GM12878 (cell line): ENCODE data around the gene MICAL3. TPM values are rescaled to one million over a fixed set of nuclear protein-coding genes. Genes with fewer than 3 reads are reported as not detected.

Experiments used
- ATAC-seq: fragments of 200-7000 bp; cut with Tn5 transposase; 3 replicates; pipeline ENCODE4 v1.9.1; 2020; ENCODE audit warnings: mild to moderate bottlenecking, moderate library complexity
- BruUV-seq: library from RNA; stranded (reverse); fragments of 400-500 nt; replicated peaks from 2 replicates; lab custom pipeline; 2021; lab: Mats Ljungman, UMichigan
- CTCF ChIA-PET: fragments of 300-600 bp; sonication (Branson Sonifier 250); formaldehyde crosslinking; extraction: SDS; loops from one replicate; lab custom pipeline; 2021; ENCODE audit warnings: inconsistent platforms; lab: Yijun Ruan, JAX
- POLR2A ChIA-PET: fragments of 350-600 bp; formaldehyde crosslinking; extraction: SDS; loops from one replicate; lab custom pipeline; 2021; ENCODE audit warnings: inconsistent platforms; lab: Charles Lee
- RAD21 ChIA-PET: fragments of 300-600 bp; sonication (Branson Sonifier 250); formaldehyde crosslinking; loops from one replicate; lab custom pipeline; 2023; ENCODE audit warnings: antibody characterized with exemption; ENCODE audit not compliant: unreplicated experiment; lab: Charles Lee
- SMC1A ChIA-PET: fragments of 300-600 bp; sonication (Branson Sonifier 250); formaldehyde crosslinking; loops from one replicate; lab custom pipeline; 2023; ENCODE audit not compliant: unreplicated experiment, uncharacterized antibody; lab: Charles Lee
- DNase-seq: peaks from one replicate; pipeline ENCODE4 v3.0.0-alpha.2; 2011; ENCODE audit warnings: low read depth, low spot score
- FAIRE-seq: peaks from 3 replicates; lab custom pipeline; 2011; peaks lifted over from hg19 to GRCh38; lab: Jason Lieb, UNC
- H2AFZ ChIP-seq: 2 replicates; pipeline ENCODE4 v1.6.0; 2011; ENCODE audit warnings: low read depth, low read length, control low read depth; ENCODE audit not compliant: control insufficient read depth
- H3K27ac ChIP-seq: 2 replicates; pipeline ENCODE4 v1.5.1; 2011; ENCODE audit warnings: control low read depth; ENCODE audit not compliant: control insufficient read depth, insufficient read depth
- H3K27me3 ChIP-seq, 2 experiments: replicated peaks in 1 of 2; 2 replicates each; pipeline versions ENCODE4 v1.6.0 to v1.6.1; 2011; ENCODE audit warnings: low read length in 1 of 2; ENCODE audit not compliant: control insufficient read depth in 2 of 2, insufficient read depth in 2 of 2
- H3K36me3 ChIP-seq, 2 experiments: 2 replicates each; pipeline ENCODE4 v1.5.1; 2011; ENCODE audit warnings: low read length in 1 of 2; ENCODE audit not compliant: control insufficient read depth in 2 of 2, insufficient read depth in 2 of 2
- H3K4me1 ChIP-seq: 2 replicates; pipeline ENCODE4 v1.6.1; 2011; ENCODE audit warnings: mild to moderate bottlenecking, low read length, moderate library complexity, mixed read lengths; ENCODE audit not compliant: control insufficient read depth, insufficient read depth
- H3K4me2 ChIP-seq: 2 replicates; pipeline ENCODE4 v1.6.0; 2011; ENCODE audit warnings: control low read depth; ENCODE audit not compliant: control insufficient read depth, insufficient read depth
- H3K4me3 ChIP-seq: fragments of 200-600 bp; sonication (generic); 2 replicates; pipeline ENCODE4 v1.5.1; 2016
- H3K79me2 ChIP-seq: 2 replicates; pipeline ENCODE4 v1.6.0; 2011; ENCODE audit warnings: low read length; ENCODE audit not compliant: control insufficient read depth, insufficient read depth
- H3K9ac ChIP-seq: 2 replicates; pipeline ENCODE4 v1.8.0; 2011; ENCODE audit warnings: low read length, control low read depth, mixed read lengths; ENCODE audit not compliant: control insufficient read depth, insufficient read depth
- H3K9me3 ChIP-seq: replicated peaks from 3 replicates; pipeline ENCODE4 v1.5.1; 2011; ENCODE audit warnings: mild to moderate bottlenecking, low read length; ENCODE audit not compliant: control insufficient read depth, insufficient read depth
- H4K20me1 ChIP-seq: 2 replicates; pipeline ENCODE4 v1.6.0; 2011; ENCODE audit not compliant: control insufficient read depth, insufficient read depth
- CHD1 ChIP-seq: IDR thresholded peaks from 2 replicates; pipeline ENCODE4 v1.6.1; 2012; ENCODE audit warnings: low read depth, low read length, improper control_type of control experiment
- HDAC6 ChIP-seq: fragments of 200-600 bp; sonication (generic); IDR thresholded peaks from one replicate; pipeline ENCODE4 v1.8.0; 2017; ENCODE audit warnings: antibody characterized with exemption; ENCODE audit not compliant: unreplicated experiment
- IRF3 ChIP-seq: fragments of 450-650 bp; IDR thresholded peaks from 2 replicates; pipeline ENCODE4 v1.6.1; 2014; ENCODE audit warnings: mild to moderate bottlenecking
- NBN ChIP-seq: fragments of 450-650 bp; IDR thresholded peaks from 2 replicates; pipeline ENCODE4 v1.6.1; 2016
- PRDM15 ChIP-seq: fragments of 450-650 bp; formaldehyde crosslinking; IDR thresholded peaks from 2 replicates; pipeline ENCODE4 v1.4.0; 2020; ENCODE audit warnings: mild to moderate bottlenecking, moderate library complexity
- REST ChIP-seq: IDR thresholded peaks from 2 replicates; pipeline ENCODE4 v1.6.1; 2012; ENCODE audit warnings: mild to moderate bottlenecking, low read depth, low read length
- RUNX3 ChIP-seq: IDR thresholded peaks from 2 replicates; pipeline ENCODE4 v1.6.1; 2012; ENCODE audit warnings: low read length, inconsistent platforms
- SIN3A ChIP-seq: IDR thresholded peaks from 2 replicates; pipeline ENCODE4 v1.6.1; 2012; ENCODE audit warnings: low read depth, low read length, improper control_type of control experiment
- SKIL ChIP-seq: fragments of 450-650 bp; IDR thresholded peaks from 2 replicates; pipeline ENCODE4 v1.6.1; 2017; ENCODE audit warnings: mild to moderate bottlenecking, low read depth, inconsistent platforms; ENCODE audit not compliant: poor library complexity, severe bottlenecking
- SMAD5 ChIP-seq: IDR thresholded peaks from 2 replicates; pipeline ENCODE4 v1.6.1; 2016; ENCODE audit warnings: antibody characterized with exemption, low read depth
- SRF ChIP-seq, 2 experiments: IDR thresholded peaks; 2 replicates each; pipeline ENCODE4 v1.6.1; 2011; ENCODE audit warnings: low read depth in 2 of 2, low read length in 2 of 2, mild to moderate bottlenecking in 1 of 2, moderate library complexity in 1 of 2
- TCF7 ChIP-seq: IDR thresholded peaks from 2 replicates; pipeline ENCODE4 v1.6.1; 2014; ENCODE audit warnings: antibody characterized with exemption, borderline replicate concordance
- YY1 ChIP-seq: IDR thresholded peaks from 2 replicates; pipeline ENCODE4 v1.6.1; 2011; ENCODE audit warnings: low read depth, mild to moderate bottlenecking, low read length
- WGBS: methylation state at CpG from one replicate; pipeline ENCODE4 v1.1.6; 2016; ENCODE audit warnings: low lambda C conversion rate; ENCODE audit not compliant: insufficient replicate concordance, insufficient coverage; ENCODE audit errors: missing lambda C conversion rate; 5-methylcytosine and 5-hydroxymethylcytosine counted together
- in situ Hi-C: fragments of 300-500 bp; cut with MboI; formaldehyde crosslinking; loops from 9 replicates; pipeline ENCODE4 v1.14.3; 2018; ENCODE audit warnings: mixed read lengths
- intact Hi-C: fragments of 100-400 bp; cut with micrococcal nuclease; formaldehyde crosslinking; loops from one replicate; pipeline ENCODE4 v1.14.2; 2022; ENCODE audit not compliant: unreplicated experiment
- polyA plus RNA-seq, 11 experiments: library from polyadenylated mRNA; depleted of rRNA in 4 of 11; unstranded in 6 of 11; stranded (reverse) in 5 of 11; fragments of >200 nt; fragmentation: Nextera tagmentation in 4 of 11; fragmentation: Illumina TruSeq in 1 of 11; extraction: Ambion mirVana in 4 of 11; extraction: Trizol in 1 of 11; gene quantifications; 1 replicate in 1 of 11; 2 replicates in 10 of 11; pipeline versions ENCODE4 v1.2.1 to v1.2.3, GENCODE V29; 2011 to 2016; ENCODE audit warnings: inconsistent platforms in 2 of 11, missing spikeins in 2 of 11, low read depth in 1 of 11
- total RNA-seq, 4 experiments: library from RNA; depleted of rRNA in 3 of 4; stranded (reverse); fragments of >200 nt in 3 of 4; fragmentation: Illumina TruSeq in 1 of 4; extraction: Trizol in 1 of 4; gene quantifications; 2 replicates each; pipeline versions ENCODE4 v1.2.1 to v1.2.3, GENCODE V29; 2013 to 2021

The MICAL3 gene
- total and polyA plus RNA-seq, 10 of the 15 experiments (the other 5 are each of a cell fraction or from before 2014, with no cell fraction given): 2.6 to 92.2 (median 24.0) TPM

GRCh38 chr22:18048041-18048440 is 23.7 kb upstream of the MICAL3 start:
- DNase-seq: no peak
- POLR2A ChIA-PET: no interaction called here
- no peak overlapping the region for H2AFZ ChIP-seq

More at GRCh38 chr22:18048041-18048440, 23.7 kb upstream of the MICAL3 start:
- ChIA-PET RAD21 (no interaction called here), SMC1A (interaction anchor here (0.9 kb wide), 1 partner anchor 28 kb away, joined by 3 read pairs; no protein-coding TSS in a partner anchor), CTCF (interaction anchor here (0.6 kb wide), 1 partner anchor 204 kb away, joined by 4 read pairs; no protein-coding TSS in a partner anchor)
- TF ChIP-seq REST (no peak), YY1 (no peak), CHD1 (no peak), SIN3A (no peak), TCF7 (no peak), SRF (IDR thresholded peaks at IDR 0.05; ENCODE audit: low read depth in 2 of 2, low read length in 2 of 2) (no peak), SMAD5 (no peak), IRF3 (no peak), SKIL (no peak), HDAC6 (no peak), RUNX3 (no peak), NBN (no peak), PRDM15 (CRISPR knock-in tag) (no peak)
- Histone ChIP-seq H3K4me1 (no peaks in the 10 kb centered on the region; the same call in 1 of the 2 replicates), H4K20me1 (no peaks in the 10 kb centered on the region), H3K4me2 (no peak overlapping the region; the same call in 1 of the 2 replicates), H3K27me3 (no peaks in the 10 kb centered on the region), H3K9me3 (no peaks in the 10 kb centered on the region), H3K9ac (no peak overlapping the region), H3K79me2 (no peaks in the 10 kb centered on the region), H3K4me3 (no peak overlapping the region), H3K27ac (no peak overlapping the region), H3K36me3 (no peaks in the 10 kb centered on the region)
- in situ Hi-C loops: no loop called here
- 58% methylated on average over 9 of the region's 9 CpGs for WGBS
- no TSS peak for BruUV-seq
- FAIRE-seq (no peak), ATAC-seq (no peak)
- intact Hi-C loops: no loop called here
